ENCODE data around the gene SELENOM. TPM values are rescaled to one million over a fixed set of nuclear protein-coding genes. Genes with fewer than 3 reads are reported as not detected.

The SELENOM gene, protein sequence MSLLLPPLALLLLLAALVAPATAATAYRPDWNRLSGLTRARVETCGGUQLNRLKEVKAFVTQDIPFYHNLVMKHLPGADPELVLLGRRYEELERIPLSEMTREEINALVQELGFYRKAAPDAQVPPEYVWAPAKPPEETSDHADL
- total RNA-seq (2014; rRNA removed; shearing (Covaris generic)): 32.0 and 36.2 TPM in 2 replicates
- 23.9 and 76.1 TPM in 2 replicates for polyA plus RNA-seq (2014; cell fraction: nucleus; rRNA removed)

DNA sequence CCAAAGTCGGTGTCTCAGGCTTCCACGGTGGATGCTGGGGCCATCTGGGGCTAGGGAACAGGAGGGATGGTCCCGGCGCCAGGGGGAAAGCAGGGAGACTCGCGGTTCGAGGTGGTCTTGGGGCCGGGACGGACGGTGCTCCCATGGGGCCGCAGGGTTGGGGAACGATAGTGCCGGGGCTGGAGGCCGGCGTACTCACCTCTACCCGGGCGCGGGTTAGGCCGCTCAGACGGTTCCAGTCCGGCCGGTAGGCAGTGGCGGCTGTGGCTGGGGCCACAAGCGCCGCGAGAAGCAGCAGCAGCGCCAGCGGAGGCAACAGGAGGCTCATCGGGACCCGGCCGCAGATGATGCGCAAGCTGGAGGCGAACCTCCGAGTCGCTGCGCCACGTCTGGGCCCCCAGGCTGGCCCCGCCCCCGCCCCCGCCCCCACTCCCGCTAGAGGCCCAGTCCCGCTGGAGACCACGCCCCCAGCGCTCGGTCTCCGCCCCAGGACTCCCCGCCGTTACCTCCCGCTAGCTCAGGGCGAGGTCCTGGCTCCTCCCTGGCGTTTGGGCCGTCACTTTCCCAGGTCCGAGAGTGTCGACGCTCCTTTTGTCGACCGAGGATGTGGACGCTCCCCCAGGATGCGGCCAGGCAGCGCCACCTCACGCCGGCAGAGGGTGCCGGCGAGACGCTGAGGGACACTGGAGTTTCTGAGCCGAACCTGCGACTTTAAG is at the start of gene SELENOM:
SELENOM (minus strand) TSS at position 391 of the 716 bp plus-strand sequence; CDS start at position 328, 63 bp downstream.
- DNase-seq (ENCODE audit: extremely low read depth, low read depth): peak; percentile 97

DNA sequence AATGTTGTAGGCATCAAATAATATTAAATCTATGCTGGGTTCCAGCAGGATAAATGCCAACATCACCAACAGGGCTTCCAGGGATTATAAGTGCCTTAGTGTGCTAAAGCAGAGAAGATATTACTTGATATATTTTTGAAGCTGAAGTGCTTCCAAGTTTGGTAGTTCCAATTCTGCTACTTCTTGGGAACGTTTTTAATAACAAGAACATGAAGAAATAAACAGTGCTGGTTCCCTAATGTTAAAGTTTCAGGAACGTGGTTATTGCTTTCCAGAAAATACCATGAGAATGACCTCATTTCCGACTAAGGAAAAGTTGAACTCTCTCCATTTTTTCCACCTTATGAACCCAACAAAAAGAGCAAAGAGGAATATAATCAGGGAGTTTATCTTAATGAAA is 48.1 kb upstream of the SELENOM start:
- no peak for DNase-seq (ENCODE audit: extremely low read depth, low read depth)

DNA sequence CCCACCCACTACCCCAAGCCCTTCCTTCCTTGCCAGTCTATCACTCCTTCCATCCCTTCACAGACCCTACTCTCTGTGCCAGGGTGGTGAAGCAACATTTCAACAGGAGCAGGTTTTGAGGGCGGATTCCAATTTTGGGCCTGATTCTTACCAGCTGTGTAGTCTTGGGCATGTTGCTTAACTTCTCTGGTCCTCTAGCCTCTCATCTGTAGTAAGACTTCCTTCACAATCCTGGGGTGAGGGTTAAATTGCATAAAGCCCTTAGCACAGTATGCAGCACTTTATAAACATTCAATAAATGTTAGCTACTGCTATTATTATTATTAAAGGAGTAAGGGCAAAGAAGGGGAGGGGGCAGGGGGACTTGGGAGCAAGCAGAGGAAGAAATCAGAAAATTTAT is 47.6 kb upstream of the SELENOM start:
- DNase-seq (ENCODE audit: extremely low read depth, low read depth): no peak

DNA sequence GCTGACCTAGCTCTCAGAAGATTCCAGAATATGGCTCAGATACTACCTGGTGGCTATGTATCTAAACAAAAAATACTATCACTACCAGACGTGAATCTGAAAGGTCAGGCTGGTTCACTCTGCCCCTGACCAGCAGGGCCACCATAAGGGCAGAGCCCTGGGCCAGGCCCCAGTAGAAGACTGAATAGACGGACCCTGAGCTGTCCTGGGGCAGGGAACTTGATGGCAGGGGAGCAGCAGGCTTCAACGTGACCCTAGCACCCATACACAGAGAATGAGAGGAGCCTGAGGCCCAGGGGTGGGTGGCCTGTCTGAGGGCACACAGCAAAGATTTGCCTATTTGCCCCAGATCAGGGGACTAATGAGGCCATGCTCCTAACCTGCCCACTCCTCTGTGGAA is 46.0 kb upstream of the SELENOM start:
- no peak for DNase-seq (ENCODE audit: extremely low read depth, low read depth)

DNA sequence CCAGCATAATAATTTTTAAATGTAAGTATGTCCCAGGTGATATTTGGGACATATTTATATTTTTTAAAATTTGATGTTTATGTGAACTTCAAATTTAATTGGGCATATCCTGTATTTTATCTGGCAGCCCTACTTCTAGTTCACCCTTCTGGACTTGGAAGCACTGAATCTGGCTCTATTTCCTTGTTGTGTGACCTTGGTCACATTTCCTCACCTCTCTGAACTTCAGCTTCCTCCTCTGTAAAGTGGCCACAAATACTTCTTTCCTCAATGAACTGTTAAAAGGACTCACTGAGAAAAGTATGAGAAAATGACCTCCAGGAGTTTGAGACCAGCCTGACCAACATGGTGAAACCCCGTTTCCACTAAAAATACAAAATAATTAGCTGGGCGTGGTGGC is 44.5 kb upstream of the SELENOM start:
- DNase-seq (ENCODE audit: extremely low read depth, low read depth): no peak

DNA sequence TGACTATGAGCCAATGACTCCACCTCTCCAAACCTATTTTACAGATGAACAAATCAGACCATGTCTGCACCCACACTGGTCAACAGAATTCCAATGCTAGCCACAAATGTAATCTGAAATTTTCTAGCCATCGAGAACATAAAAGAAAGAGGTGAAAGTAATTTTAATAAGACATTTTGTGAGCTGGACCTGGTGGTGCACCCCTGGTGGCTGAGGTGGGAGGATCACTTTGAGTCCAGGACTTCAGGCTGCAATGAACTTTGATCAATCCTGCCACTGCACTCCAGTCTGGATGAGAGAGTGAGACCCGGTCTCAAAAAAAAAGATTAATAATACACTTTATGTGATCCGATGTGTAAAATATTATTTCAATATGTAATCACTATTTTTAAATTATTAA is 43.2 kb upstream of the SELENOM start:
- no peak for DNase-seq (ENCODE audit: extremely low read depth, low read depth)

DNA sequence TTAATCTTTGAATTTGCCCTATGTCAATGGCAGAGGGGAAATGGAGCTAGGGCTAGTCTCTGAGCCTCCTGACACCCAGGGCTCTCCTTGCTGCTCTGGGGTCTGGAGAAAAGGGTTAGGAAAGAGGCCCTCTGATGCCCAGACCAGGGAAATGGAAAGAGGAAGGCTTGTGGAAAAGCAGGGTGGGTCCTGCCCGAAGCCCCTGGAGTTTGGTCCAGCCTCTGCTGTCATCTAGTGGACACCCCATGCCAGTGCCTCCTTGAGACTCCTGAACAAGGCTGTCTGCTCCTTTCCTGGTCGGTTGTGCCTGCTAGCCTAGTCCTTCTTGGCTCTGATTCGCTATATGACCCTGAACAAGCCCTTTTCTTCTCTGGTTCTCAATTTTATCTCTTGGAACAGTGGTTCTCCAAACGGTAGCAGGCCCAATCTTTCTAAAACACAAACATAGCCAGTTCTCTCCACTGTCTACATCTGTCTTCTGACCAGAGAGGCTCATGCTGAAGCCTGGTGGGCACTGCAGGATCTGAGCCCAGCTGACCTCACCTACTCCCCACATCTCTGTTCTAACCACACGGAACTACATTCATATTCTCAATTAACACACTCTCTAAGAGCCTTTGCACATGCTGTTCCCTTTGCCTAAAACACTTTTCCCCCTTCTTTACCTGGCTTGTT is 41.7 kb upstream of the SELENOM start:
- peak; percentile 65 for DNase-seq (ENCODE audit: extremely low read depth, low read depth)

DNA sequence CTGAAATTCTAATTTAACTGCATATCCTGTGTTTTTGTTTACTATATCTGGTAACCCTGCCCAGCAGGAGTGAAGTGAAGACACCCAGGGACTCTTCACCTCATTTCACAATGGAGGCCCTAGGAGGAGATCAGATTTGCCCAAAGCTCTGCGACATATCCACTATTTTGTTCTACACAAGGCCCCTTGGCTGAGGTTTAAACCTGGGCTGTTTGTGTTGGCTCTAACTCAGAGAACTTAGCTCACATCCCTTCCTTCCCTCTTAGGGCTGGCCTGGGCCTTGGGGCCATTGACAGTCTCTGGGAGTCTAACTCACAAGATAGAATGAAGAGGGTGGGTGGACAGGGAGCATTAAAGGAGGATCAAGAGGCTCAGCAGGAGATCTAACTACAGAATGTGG is 41.1 kb upstream of the SELENOM start:
- DNase-seq (ENCODE audit: extremely low read depth, low read depth): no peak

DNA sequence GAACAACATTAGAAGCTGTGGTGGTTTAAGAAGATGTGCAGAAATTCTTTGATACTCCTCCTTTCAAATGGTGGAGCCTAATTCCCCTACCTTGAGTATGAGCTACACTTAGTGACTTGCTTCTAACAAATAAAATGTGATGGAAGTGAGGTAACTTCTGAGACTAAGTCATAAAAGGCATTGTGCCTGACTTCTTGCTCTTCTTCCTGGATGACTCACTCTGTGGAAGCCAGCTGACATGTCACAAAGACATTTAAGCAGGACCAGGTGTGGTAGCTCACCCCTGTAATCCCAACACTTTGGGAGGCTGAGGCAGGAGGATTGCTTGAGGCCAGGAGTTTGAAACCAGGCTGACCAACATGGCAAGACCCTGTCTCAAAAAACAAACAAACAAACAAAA is 36.9 kb upstream of the SELENOM start:
- DNase-seq (ENCODE audit: extremely low read depth, low read depth): no peak

DNA sequence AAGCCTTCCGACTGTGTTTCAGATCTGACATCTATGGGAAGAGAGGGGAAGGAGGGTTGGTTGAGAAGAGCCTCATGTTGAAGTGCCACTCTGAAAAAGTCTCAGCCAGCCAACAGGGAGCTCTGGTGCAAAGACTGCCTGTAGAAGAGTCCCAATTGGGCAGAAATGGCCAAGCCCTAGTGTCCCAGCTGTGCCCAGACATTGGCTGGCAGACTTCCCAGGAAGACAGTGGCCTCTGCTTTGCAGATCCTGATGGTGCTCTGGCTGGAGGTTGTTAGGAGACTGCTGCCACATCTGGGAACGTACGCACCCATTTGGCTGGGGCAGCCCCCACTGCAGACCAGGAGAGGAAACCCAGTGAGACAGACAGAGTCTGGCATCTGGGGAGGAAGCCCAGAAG is 36.2 kb upstream of the SELENOM start:
- no peak for DNase-seq (ENCODE audit: extremely low read depth, low read depth)

DNA sequence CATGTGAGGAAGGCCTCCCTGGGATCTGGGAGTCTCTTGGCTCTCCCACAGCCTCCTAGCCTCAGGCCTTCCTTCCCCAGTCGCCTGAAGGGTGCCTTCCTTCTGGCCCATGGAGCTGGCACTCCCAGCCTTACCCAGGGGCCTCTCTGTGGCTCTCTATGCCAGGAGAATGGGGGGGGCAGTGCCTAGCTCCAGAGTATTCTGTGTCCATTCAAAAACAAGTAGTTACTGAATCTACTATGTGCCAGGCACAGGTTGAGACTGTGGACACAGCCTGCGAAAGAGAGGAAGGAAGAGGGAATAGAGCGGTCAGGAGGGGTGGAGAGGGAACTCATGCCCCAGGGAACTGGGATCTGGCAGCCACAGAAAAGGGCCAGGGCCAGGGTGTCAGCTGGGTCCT is 35.7 kb upstream of the SELENOM start:
- no peak for DNase-seq (ENCODE audit: extremely low read depth, low read depth)

DNA sequence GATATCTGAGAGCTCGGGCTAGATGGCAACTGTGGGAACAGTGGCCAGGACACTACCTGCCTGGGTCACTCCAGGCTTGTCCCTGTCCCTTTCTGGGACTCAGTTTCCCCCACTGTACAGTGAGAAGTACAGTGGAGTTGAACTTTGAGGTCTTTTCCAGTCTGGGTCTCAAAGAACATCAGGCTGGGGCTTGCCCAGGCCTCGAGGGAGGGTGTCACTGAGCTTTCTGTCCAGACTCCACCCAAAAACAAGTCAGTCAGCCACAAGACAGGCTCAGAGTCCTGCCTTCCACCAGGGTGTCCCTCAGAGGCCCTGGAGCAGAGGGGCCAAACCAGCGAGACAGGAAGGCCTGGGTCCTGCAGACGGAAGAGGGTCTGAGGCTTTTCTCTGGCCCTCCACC is 34.9 kb upstream of the SELENOM start:
- DNase-seq (ENCODE audit: extremely low read depth, low read depth): no peak

DNA sequence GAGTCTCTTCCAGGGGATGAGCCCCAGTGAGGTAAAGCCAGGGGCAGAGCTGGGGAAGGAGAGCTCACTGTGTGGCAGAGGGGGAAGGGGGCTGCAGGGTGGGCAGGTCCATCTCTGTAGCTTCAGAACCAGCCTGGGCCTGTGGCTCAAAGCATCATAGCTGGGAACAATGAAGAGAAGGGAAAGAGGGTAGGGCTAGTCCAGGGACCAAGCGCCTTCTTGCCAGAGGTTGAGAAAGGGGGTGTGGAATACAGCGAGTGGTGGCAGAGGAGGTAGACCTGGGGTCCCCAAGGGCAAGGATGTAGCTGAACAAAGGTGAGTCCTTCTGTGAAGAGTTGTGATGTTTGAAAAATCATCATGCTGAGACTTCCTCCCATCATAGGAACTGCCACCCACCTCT is 34.2 kb upstream of the SELENOM start:
- DNase-seq (ENCODE audit: extremely low read depth, low read depth): no peak

DNA sequence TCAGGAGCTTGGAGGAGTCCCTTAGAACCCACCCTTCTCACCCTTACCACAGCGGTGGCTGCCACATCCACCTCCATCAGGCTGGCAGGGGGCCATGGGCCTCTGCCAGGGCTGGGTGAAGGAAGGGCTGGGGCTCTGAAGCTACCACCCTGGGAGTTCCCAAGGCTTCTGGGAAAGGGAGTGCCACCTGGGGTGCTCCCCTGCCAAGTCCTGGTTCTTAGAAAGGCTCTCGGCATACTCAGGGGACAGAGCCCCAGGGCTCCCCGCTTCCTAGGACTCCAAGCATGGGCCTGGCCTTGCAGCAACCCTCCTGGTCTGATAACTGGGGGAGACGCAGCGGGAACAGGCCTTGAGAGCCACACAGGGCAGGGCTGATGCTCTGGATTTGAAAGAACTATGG is 33.4 kb upstream of the SELENOM start:
- no peak for DNase-seq (ENCODE audit: extremely low read depth, low read depth)

DNA sequence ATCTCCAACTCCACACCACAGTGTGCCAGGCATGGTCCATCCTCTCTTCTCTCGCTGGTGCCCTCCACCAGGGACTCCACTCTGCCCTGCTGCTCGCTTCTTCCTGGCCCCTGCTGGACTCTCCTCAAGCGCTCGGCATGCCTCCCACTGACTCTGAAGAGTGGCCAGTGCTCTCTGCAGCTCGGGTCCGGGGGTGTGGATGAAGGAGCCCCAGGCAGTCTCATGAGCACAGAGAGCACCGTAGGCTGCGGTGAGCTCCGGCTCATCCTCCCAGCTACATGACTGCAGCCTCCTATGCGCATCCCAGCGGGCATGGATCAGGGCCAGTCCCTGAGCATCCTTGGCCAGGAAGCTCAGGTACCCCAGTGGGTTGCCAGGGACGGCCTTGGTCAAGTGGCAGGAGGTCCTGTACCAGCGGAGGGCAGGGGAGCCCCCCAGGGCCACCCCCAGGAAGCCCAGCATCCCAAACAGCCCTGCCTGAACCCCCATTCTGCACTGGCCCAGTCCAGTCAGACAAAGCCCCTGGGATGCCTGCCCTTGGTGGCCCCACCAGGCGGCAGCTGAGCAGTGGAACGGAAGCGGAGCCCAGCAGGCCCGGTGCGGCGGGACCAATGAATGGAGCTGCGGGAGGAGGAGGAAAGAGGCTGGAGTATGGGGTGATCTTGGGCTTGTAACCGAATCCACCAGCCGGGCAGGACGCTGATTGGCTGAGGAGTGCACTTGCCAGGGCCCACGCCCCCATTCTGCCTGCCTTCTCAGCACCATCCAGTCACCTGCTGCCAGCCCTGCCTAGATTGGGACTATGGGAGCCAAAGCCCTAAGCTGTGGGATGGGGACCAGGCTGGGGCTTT is 32.7 kb upstream of the SELENOM start, which contains the start of gene PLA2G3:
PLA2G3 (minus strand) TSS at position 643 of the 851 bp plus-strand sequence; CDS start at position 489, 154 bp downstream.
- no peak for DNase-seq (ENCODE audit: extremely low read depth, low read depth)

DNA sequence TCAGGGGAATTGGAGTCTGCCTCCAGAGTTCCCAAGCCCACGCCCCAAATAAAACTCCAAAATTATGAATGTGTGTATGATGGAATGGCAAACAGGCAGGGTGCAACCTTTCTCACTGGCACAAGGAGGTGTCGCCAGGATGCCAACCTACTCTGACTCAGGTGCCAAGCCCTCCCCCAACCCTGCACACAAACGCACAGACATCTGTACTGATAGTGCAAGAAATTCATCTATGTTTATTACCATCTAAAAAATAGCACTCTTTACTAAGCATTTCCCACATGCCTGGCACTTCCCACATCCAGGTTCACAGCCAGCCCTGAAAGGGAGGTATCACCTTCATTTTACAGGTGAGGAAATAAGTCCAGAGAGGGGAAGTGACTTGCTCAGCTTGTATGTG is 31.7 kb upstream of the SELENOM start:
- no peak for DNase-seq (ENCODE audit: extremely low read depth, low read depth)

DNA sequence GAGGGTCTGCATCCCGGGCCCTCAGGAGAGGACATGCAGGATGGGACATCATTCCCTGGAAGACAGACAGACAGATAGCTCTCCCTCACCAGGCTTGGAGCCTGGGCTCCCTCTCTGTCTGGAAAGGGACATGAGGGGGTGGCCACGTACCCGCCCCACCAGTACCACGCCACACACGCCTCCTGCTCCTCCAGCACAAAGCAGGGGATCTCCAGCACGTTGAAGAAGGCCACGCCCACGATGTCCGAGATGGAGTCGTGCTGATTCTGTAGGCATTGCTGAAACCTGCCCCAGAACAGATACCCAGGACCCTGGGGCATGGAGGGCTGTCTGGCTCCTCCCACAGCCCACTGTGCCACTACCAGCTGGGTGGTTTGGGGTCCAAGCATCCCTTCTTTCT is 30.8 kb upstream of the SELENOM start:
- no peak for DNase-seq (ENCODE audit: extremely low read depth, low read depth)

DNA sequence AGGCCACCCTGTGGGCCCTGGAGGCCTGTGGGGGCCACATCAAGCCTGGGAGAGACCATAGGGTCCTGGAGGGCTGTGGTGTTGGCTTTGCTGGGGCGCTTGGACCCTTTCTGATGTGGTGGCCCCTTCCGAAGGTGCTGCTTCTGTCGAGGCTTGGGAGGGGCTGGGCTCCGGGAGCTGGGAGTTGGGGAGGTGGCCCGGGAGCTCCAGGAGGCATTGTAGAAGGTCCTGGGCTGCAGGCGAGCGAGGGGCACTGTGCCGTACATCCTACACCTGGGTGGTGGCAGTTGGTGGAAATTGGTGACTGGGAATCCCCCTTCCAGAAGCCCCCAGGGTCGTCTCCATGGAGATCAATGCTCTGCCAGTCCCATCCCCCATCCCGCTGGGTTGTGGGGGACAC is 30.4 kb upstream of the SELENOM start:
- DNase-seq (ENCODE audit: extremely low read depth, low read depth): no peak

DNA sequence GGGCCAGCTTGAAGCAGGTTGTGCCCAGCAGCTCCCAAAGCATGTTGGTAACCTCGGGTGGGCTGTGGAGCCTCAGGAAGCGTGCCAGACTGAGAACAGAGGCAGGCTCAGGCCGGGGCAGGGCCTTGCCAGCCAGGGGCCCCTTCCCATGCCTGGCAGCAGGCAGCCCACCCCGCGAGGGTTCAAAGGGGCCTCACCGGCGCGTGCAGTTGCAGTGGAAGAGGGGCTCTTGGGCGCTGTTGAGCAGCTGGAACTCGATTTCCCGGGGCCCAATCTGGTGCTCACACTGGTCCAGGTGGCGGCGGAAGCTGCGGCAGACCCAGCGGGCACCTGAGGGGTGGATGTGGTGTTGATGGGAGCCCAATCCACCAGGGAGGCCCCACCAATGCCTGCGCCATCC is 29.3 kb upstream of the SELENOM start:
- no peak for DNase-seq (ENCODE audit: extremely low read depth, low read depth)

DNA sequence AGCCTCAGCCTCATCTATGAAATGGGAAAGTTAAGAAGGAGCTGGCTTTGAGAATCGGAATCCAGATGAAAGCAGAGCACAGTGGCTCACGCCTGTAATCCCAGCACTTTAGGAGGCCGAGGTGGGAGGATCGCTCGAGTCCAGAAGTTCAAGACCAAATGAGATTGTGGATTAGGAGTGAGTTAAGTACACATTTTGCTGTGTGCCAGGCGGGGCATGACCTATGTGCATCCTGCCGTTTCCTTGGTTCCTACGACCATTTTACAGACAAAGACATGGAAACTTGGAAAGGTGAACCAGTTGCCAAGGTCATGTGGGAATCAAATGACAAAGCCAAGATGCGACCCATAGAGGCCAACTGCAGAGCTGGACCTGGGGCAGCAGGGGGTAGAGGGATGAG is 28.8 kb upstream of the SELENOM start:
- DNase-seq (ENCODE audit: extremely low read depth, low read depth): no peak

DNA sequence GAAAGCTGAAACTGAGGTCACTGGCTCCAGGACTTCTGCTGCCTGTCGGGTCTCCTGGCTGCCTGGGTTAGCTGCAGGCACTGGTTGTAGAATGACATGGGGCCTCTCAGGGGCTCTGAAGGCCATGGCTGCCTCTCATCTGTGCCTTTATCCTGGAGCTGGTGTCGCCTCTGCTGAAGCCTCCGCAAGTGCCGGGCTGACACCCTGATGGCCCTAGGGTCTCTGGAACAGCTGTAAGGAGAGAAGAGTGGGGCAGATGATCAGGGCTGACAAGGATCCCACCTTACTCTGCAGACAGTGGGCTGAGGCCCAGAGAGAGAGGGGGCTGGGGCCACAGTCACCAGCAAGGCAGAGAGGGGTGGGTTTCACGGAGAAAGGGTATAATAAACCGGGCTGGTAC is 28.3 kb upstream of the SELENOM start:
- DNase-seq (ENCODE audit: extremely low read depth, low read depth): no peak

Data from NCI-H460 (cell line).